Measurements from ENCODE around the gene CLTCL1.

The CLTCL1 gene

DNA sequence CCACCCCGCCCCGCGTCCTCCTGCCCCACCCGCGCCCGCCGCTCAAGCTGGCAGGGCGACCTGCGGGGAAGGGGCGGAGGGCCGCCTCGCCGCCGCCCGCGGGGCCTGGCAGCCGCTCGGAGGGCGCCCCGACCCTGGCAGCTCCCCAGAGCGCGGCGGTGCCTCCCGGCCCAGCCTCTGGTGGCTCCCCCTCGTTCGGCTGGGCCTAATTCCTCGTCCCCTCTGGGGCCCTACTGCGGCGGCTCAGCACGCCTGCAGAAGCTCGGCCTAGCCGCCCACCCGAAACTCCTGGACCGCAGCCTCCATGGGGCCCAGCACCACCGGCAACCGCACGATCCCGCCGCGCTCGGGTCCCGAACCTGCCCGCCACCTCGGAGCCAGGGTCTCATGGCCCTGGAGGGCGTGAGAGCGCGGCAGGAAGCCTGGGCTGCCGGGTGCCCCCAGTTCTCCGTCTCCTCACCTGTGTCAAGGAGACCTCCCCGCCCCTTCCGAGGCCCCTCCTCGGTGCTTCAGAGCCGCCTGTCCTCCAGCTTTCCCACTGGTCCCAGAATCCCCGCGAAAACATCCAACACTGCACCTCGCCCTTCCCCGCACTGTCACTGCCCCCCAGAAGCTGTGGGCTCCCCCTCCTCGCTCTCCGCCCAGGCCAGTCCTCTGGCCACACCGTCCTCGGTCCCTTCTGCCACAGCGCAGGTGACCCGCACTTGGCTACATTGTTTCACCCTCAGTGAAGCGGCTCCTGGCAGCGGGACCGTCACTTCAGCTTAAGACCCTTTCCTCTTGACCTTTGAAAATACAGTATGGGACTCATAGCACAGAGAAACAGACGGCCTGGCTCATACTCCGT is 140.8 kb downstream of the CLTCL1 start:
- no peak for DNase-seq (ENCODE audit: low spot score)

GRCh38 chr22:19149991-19150390 is 141.5 kb downstream of the CLTCL1 start, which contains the start of gene GSC2:
Gene GSC2, minus strand, starts transcription at chr22:19150292. Its CDS starts 9 bp downstream, at chr22:19150283.
- no peak for DNase-seq (ENCODE audit: low spot score)

- no peak for DNase-seq (ENCODE audit: low spot score)
Measured at GRCh38 chr22:19149047-19149883, 142.3 kb downstream of the CLTCL1 start.

DNA sequence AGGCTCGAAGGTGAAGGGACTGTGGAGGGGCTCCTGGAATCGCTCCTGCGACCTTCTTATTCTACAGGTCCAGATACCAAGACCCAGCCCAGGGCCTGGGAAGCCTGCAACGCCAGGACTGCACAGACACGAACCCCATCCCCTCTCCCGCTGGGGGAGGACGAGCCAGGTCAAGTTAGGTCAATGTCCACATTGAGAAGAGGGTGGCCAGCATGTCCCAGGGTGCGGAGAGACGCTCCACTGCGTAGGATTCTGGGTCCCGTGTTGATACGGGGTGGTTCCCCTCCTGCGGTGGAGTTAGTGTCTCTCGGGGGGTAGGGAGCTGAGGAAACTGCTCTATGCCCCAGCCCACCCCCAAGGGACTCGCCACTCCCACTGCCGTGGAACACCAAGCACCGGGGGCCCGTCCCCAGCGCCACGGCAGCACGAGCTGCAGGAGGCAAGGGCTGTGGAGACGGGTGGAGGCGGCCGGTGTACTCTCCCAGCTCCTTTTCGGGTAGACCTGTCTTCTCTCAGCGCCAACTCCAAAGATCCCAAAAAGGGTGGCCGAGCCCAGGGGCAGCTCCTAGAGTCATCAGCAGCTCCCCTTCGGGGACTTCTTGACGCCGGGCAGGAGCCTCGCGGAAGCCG is 143.0 kb downstream of the CLTCL1 start:
- DNase-seq (ENCODE audit: low spot score) = no peak

DNA sequence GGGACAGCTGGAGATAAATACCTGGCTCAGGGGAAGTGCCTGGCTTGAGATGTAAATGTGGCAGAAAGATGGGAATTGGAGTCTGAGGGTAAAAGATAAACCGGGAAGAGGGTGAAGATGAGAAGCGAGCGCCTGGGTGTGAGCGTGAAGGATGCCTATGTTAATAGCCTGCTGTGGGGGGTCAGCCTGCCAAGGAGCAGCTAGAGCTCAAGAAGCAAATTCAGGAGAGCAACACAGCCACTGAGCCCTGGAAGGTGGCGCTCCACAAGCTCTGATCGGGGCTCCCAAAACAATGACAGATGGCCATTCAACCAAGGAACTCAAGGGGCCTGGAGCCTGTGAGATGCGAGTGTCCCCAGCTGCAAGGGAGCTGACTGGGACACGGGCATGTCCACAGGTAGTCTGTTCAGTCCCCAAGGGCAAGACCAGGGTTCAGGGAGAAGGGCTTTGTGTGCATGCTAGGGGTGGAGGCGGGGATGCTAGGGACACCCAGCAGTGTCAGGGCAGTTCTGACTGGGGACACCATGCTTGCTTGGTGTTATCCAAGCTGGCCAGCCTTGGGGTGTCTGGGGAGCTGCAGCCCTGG is 144.2 kb downstream of the CLTCL1 start:
- DNase-seq (ENCODE audit: low spot score) = no peak

DNA sequence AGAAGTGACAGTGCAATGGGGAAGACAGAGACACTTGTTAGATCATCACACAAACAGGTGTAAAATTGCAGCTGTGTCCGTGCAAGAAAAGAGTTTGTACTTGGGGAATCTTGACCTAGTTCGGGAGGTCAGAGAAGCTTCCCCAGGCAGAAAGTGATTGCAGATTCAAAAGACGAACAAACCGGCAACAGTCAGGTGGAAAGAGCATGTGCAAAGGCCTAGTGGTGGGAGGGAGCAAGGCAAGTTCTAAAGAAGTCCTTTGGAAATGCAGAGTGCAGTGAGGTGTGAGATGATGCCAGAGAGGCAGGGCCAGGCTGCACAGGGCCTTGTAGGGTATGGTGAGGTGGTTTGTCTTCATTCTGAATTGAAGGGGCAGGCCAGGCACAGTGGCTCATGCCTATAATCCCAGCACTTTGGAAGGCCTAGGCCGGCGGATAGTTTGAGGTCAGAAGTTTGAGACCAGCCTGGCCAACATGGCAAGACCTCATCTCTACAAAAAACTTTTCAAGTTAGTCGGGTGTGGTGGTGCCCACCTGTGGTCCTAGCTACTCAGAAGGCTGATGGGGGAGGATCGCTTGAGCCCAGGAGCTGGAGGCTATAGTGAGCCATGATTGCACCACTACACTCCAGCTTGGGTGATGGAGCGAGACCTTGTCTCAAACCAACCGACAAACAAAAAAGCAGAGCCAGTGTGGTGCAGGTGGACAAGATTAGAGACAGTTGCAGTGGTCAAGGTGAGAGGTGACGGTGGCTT is 145.1 kb downstream of the CLTCL1 start:
- DNase-seq (ENCODE audit: low spot score) = no peak

DNA sequence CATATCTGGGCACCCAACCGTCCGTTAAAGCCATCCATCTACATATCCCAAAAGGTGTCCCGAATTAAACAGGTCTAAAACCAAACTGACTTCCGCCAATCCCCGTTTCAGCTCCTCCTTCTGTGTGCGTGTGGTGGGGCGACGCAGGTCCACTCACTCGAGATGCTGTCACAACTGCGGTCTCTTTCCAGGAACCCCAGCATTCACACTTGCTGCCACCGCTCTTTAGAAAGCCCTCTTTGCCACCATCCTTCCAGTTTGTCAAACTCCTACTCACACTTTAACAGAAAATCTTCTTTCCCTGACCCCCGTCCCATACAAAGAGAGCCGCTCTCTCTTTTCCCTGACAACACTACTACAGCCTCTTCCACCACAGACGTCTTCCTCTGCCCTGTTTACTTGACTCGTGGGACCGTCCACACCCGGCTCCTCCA is 147.5 kb downstream of the CLTCL1 start:
- no peak for DNase-seq (ENCODE audit: low spot score)

GRCh38 chr22:19143212-19143611 is 148.3 kb downstream of the CLTCL1 start:
- DNase-seq (ENCODE audit: low spot score) = no peak

- DNase-seq (ENCODE audit: low spot score) = no peak
Measured at GRCh38 chr22:19142394-19142793, 149.1 kb downstream of the CLTCL1 start.

DNA sequence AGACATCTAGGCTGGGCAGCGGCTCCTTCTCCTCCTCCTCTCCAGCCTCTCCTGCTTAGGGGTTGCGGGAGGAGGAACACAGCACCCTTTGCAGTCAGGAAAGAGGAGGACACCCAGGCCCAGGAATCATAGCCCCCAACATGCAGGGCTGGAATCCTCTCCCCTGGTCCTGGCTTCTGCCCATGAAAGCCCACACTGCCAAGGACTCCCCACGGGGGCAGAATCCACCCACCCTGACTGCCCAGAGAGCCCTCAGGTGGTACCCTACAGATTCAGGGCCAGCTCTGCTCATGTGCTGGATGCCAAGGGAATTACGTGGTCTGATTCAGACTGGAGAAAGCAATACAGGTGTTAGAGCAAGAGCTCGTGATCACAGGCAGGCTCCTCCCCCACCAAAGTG is 151.5 kb downstream of the CLTCL1 start:
- DNase-seq (ENCODE audit: low spot score) = no peak

DNA sequence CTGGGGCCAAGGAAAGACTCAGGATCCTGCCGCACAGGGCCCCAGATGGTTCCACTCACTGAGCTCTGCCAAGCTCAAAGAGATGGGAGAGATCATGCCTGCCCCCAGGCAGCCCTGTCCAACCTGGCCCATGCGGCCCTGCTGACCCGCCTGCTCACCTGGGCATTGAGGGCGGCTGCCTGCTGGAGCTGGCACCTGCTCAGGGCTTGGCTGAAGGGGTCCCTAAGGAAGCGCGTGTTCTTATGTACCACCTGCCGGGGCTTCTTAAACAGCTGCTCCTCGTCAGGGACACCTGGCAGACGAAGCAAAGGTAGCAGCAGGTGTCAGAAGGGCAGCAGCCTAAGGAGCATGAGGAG is 152.5 kb downstream of the CLTCL1 start:
- DNase-seq (ENCODE audit: low spot score) = no peak

- DNase-seq (ENCODE audit: low spot score) = no peak
Measured at GRCh38 chr22:19138217-19139000, 153.1 kb downstream of the CLTCL1 start.

DNA sequence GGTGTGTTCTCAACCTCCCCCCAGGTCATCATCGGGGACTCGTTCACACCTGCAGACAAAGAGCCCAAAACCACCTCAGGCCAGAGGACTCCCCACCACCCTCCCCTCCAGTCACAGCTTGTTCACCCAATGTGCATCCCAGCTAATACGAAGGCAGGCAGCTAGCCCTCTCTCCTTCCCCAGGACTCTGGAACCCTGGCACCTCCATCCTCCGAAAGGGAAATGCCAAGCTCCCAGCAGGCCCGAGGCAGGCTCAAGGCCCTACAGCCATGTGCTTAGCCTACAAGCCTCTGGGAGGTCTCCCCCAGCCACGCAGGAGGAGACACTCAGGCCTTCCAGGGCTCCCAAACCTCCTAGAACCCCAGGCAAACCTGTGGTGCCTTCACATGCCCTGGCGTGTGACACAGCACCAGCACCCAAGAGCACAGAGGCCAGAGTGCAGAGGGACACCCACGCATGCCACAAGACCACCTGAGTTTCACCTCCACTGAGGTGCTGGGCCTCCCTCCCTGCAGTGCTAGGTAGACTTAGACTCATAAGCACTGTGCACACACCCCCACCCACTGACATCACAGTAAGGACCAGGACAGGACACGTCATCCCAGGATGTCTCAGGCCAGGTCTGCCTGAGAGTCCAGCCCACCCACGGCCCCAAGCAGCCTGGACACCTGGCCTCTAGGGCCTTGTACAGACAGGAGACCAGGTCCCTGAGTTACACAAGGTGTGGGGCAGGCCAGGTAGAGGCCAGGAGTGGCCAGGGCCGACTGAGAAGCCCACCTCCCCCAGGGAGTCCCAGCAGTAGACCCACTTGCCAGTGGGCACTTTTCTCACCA is 153.9 kb downstream of the CLTCL1 start:
- DNase-seq (ENCODE audit: low spot score) = no peak

- DNase-seq (ENCODE audit: low spot score) = no peak
Measured at GRCh38 chr22:19136915-19137314, 154.6 kb downstream of the CLTCL1 start.

DNA sequence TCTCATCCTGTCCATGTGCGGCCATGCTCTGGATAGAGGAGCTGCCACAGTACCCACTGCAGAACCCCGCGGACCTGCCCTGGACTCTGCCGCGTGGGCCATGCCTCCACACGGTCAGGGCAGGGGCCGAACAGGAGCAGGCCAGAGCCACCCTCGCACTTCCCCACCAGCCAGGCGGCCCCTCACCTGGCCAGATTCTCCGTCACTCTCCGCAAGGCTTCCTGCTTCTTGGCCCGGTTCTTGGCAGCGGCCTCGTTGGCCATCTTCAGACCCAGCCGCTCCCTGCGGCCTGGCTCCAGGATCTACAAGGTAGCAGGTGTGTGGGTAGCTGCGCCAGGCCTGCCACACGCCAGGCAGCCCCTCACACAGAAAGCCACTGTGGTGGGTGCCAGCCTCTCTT is 156.6 kb downstream of the CLTCL1 start:
- DNase-seq (ENCODE audit: low spot score) = no peak

- DNase-seq (ENCODE audit: low spot score) = no peak
Measured at GRCh38 chr22:19134176-19134831, 157.2 kb downstream of the CLTCL1 start.

DNA sequence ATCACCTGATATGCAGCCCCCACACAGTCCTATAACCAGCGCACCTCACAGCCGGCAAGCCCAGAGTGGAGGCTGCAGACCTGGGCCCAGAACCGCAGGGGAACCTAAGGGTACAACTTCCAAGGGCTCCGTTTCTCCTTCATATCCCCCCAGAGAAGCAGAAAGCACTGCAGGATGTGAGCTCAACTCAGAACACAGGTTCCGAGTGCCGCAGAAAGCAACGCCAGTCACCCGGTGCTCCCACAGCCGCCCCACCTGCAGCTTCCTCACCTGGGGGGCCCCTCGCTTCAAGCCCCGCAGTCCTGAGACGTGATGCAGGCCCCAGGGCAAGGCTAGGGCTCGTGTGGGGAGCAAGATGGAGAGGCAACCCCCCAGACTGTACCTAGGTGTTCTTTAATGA is 158.0 kb downstream of the CLTCL1 start:
- no peak for DNase-seq (ENCODE audit: low spot score)

DNA sequence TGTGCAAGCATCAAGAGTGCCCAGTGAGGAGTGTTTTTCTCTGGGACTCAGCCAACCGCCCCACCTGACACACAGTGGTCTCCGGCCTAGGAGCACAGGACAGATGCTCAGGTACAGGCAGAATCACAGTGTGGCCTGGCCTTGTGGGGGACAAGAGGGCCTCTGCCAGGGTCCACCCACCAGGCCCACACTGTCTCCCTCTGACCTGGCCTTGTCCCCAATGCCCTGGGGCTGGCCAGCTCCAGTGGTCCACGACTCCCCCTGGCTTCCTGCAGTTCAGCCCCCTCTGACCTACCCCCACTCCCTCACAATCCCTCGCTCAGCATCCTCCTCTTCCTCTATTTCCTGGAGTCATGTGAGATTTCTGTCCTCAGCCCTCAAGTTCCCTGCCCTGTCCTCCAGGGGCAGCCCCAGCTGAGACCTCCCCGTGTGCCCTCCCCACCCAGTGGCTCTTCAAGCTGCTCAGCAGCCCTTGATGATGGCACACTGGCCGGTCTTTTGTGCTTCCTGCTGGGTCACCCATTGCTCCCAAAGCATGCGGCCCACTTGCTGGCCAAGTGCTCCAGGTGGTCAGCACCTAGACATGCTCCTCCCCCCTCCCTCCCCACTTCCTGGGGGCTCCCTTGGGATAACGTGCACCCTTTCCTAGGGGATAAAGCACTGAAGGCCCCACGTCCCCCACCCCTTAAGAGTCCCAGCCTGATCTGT is 158.7 kb downstream of the CLTCL1 start:
- DNase-seq (ENCODE audit: low spot score) = no peak

GRCh38 chr22:19132153-19132552 is 159.4 kb downstream of the CLTCL1 start:
- DNase-seq (ENCODE audit: low spot score) = no peak

Data from COLO829 (cell line).